WI38 (cell line): ENCODE data around the gene DRAP1.

ENCODE experiments used
- H3K4me3 ChIP-seq: 2 replicates; pipeline ENCODE4 v1.5.1; 2011; ENCODE audit warnings: low read depth, mild to moderate bottlenecking, control low read depth, low read length
- CTCF ChIP-seq: IDR thresholded peaks from 2 replicates; pipeline ENCODE4 v1.5.1; 2012; ENCODE audit warnings: low read depth, mild to moderate bottlenecking, control low read depth, low read length

The DRAP1 gene

DNA sequence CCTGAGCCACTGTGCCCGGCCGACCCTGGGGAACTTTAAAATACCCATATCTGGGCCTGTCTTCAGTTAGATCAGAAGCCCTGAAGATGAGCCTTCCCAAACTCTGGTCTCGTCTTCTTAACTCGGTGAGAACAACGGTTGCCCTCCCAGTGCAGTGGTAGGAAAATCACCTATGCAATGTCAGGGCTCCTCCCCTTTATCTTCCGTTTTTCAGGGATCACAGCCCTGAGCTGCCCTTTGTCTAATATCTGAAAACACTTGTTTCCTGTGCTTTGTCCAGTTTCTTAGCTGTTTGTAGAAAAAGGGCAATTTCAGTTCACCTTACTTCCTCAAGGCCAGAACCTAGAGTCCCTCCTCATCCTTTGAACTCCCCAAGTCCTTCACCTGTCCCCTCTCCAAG, 9.4 kb downstream of the DRAP1 start:
- no peak overlapping the region for H3K4me3 ChIP-seq
- TF ChIP-seq CTCF: no peak

DNA sequence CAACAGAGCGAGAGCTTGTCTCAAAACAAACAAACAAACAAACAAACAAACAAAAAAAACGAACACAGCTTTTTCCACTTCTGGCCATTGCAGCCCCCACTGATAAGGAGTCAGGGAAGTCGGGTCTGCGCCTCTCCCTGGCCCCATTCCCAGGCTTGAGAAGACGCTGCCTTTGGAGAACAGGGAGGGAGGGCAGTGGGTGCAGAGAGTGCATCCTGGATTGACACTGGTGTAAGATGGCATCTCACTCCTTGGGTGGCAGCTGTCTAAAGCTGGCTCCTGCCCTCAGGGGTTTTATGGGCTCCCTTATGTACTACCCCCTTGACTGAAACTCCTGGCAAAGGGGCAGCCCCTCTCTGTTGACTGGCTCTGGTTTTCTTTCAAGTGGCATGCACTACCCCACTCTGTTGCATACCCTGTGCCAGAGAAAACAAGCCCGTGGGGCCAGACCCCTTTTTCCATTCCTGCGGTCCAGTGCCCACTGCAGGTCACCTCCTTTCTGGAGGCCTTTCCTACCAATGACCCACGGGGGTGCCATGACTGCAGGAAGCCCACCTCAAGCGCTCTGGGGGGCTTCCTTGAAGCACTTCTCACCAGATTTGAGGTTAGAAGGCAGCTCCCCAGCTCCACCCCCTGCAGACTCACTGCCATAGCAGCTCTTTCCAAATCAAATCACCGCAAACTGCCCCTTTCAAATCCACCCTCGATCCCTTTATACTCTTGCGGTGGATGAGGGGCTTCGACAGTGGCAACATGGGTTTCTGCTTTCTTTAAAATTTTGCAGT, 12.7 kb downstream of the DRAP1 start:
- no peak overlapping the region for H3K4me3 ChIP-seq
- no peak for TF ChIP-seq CTCF

DNA sequence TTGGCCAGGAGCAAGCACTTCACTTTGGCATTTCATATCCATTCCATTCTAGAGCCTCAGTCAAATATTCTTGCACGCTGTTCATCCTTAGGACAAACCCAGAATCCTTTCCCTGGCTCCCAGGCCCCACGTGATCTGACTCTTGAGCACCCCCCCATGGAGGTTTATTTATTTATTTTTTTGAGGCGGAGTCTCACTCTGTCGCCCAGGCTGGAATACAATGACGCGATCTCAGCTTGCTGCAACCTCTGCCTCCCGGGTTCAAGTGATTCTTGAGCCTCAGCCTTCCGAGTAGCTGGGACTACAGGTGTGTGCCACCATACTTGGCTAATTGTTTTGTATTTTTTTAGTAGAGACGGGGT, 13.3 kb downstream of the DRAP1 start:
- no peak for TF ChIP-seq CTCF
- H3K4me3 ChIP-seq: no peak overlapping the region

DNA sequence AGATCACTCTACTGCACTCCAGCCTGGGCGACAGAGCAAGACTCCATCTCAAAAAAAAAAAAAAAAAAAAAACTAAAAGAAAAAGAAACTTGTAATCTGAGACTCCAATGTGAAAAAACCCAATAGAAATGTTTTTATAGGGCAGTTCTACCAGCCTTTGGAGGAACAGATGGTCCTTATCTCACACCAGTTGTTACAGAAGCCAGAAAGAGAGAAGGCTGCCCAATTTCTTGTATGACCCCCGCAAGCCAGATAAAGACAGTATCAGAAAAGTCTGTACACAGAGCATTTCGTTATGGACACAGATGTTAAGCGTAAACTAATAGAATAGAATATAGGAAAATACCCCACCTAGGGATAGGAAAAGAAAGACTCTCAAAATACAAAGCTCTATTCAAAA, 14.8 kb downstream of the DRAP1 start:
- no peak for TF ChIP-seq CTCF
- H3K4me3 ChIP-seq: no peak overlapping the region

DNA sequence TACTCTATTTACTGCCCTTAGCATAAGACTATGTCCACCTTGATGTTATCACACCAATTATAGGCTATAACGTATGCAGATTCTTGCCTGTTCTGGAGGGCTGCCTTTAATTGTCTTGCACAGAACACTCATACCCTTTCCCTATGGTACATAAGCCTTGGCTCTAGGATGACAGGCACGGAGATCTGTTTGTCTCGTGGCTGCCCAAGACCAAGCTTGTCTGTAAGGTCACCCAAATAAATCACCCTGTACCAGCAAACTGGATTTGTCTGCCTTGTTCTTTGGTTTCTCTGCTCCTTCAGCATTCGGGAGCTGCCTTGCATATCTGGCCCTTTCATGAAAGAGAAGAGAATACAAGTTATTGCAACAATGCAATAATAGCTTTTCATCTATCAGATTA, 18.5 kb downstream of the DRAP1 start:
- H3K4me3 ChIP-seq: no peak overlapping the region
- no peak for TF ChIP-seq CTCF

- TF ChIP-seq CTCF: no peak
- no peak overlapping the region for H3K4me3 ChIP-seq
These were observed 22.6 kb downstream of the DRAP1 start for GRCh38 chr11:65941720-65942310.

DNA sequence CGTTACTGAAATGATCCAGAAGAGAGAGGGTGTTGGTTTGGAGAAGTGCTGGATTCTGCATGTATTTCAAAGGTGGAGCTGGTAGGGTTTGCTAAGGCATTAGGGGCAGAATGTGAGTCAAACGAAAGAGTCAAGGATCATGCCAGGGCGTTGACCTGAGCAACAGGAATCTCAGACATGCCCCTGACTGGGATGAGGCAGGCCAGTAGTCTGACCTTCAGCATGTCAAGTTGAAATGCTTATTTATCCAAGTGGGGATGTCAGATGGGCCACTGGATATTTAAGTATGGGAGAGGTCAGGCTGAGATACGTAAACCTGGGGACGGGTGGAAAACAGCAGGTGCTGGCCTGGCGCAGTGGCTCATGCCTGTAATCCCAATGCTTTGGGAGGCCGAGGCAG, 23.3 kb downstream of the DRAP1 start:
- H3K4me3 ChIP-seq: no peak overlapping the region
- no peak for TF ChIP-seq CTCF
